ENCODE measurements around the gene ROR1.

Gene ROR1

DNA sequence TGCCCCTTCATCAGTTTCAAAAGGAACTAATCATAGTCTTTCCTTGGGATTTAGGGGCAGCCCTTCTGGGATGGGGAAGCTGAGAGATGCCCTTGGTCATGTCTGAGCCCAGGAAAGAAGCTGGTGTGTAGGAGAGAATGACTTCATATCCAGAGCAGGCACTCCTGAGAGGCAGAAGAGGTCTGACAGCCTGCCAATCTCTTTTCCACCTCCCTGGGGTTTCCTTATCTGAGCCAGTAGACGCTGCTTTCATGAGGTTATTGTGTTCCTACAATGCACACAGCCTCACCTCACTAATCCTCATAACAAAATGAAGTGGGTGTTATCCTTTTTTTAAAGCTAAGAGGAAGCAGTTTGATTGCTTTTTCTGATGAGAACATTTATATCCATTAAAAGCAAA lies 14.1 kb downstream of the ROR1 start (continued):
- TF ChIP-seq ZNF843 (tag by site-specific recombination; IDR thresholded peaks at IDR 0.05) (peak; percentile 88), ZBTB7A (tag by site-specific recombination; IDR thresholded peaks at IDR 0.05; ENCODE audit: low read depth) (no peak), FEZF1 (tag by site-specific recombination; IDR thresholded peaks at IDR 0.05) (peak; percentile 87), ZNF600 (tag by site-specific recombination; IDR thresholded peaks at IDR 0.05) (peak; percentile 63), ZNF394 (tag by site-specific recombination; IDR thresholded peaks at IDR 0.05; ENCODE audit: borderline replicate concordance) (peak; percentile 30; the same call in 1 of the 2 replicates), IKZF3 (tag by site-specific recombination; IDR thresholded peaks at IDR 0.05) (peak; percentile 47; the same call in 1 of the 2 replicates), SALL2 (tag by site-specific recombination; IDR thresholded peaks at IDR 0.05; ENCODE audit: borderline replicate concordance) (no peak), SCRT1 (tag by site-specific recombination; IDR thresholded peaks at IDR 0.05; ENCODE audit: borderline replicate concordance) (0 out of 2 replicates have a peak, but pooled peaks have one; percentile 18), ZNF580 (tag by site-specific recombination; IDR thresholded peaks at IDR 0.05) (no peak), TSHZ1 (tag by site-specific recombination; IDR thresholded peaks at IDR 0.05; ENCODE audit: borderline replicate concordance) (peak; percentile 72; the same call in 1 of the 2 replicates), ZNF16 (tag by site-specific recombination; IDR thresholded peaks at IDR 0.05; ENCODE audit: low read depth) (no peak), ZFHX2 (tag by site-specific recombination; conservative IDR thresholded peaks at IDR 0.05) (no peak), ZFP69B (tag by site-specific recombination; IDR thresholded peaks at IDR 0.05) (no peak), GLI2 (tag by site-specific recombination; IDR thresholded peaks at IDR 0.05; ENCODE audit: borderline replicate concordance, low read depth) (0 out of 2 replicates have a peak, but pooled peaks have one; percentile 45), ZIC2 (tag by site-specific recombination; IDR thresholded peaks at IDR 0.05) (peak; percentile 29; the same call in 1 of the 2 replicates), OVOL3 (tag by site-specific recombination; IDR thresholded peaks at IDR 0.05) (peak; percentile 72; the same call in 1 of the 2 replicates), ZNF354C (tag by site-specific recombination; IDR thresholded peaks at IDR 0.05; ENCODE audit: borderline replicate concordance, low read depth) (no peak), ZBTB17 (tag by site-specific recombination; IDR thresholded peaks at IDR 0.05) (peak; percentile 53; the same call in 1 of the 2 replicates), ZNF416 (tag by site-specific recombination; IDR thresholded peaks at IDR 0.05) (no peak), ZNF174 (tag by site-specific recombination; IDR thresholded peaks at IDR 0.05) (no peak)
- TF ChIP-seq, protein P1, sequence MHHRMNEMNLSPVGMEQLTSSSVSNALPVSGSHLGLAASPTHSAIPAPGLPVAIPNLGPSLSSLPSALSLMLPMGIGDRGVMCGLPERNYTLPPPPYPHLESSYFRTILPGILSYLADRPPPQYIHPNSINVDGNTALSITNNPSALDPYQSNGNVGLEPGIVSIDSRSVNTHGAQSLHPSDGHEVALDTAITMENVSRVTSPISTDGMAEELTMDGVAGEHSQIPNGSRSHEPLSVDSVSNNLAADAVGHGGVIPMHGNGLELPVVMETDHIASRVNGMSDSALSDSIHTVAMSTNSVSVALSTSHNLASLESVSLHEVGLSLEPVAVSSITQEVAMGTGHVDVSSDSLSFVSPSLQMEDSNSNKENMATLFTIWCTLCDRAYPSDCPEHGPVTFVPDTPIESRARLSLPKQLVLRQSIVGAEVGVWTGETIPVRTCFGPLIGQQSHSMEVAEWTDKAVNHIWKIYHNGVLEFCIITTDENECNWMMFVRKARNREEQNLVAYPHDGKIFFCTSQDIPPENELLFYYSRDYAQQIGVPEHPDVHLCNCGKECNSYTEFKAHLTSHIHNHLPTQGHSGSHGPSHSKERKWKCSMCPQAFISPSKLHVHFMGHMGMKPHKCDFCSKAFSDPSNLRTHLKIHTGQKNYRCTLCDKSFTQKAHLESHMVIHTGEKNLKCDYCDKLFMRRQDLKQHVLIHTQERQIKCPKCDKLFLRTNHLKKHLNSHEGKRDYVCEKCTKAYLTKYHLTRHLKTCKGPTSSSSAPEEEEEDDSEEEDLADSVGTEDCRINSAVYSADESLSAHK (tag by site-specific recombination; IDR thresholded peaks at IDR 0.05): 0 out of 2 replicates have a peak, but pooled peaks have one; percentile 17

Data from HEK293 (cell line).